ENCODE measurements around the gene WDR49. TPM values are rescaled to one million over a fixed set of nuclear protein-coding genes. Genes with fewer than 3 reads are reported as not detected.

Gene WDR49
- total and polyA plus RNA-seq, 2 experiments from 2014 or later: 0.95 TPM; not detected in 1

DNA sequence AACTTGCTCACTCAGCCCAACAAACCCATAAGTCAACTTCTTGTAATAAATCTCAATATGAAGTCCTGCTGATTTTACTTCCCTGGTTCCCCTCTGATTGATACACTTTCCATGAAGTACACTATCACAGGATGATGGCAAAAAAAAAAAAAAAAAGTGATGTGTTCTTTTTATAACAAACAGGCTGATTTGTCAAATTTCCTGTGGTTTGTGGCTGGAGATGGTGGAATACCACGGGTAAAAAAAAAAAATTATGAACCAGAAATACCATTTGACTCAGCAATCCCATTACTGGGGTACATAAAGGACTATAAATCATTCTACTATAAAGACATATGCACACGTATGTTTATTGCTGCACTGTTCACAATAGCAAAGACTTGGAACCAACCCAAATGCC lies 169.2 kb downstream of the WDR49 start:
- Histone ChIP-seq H3K4me3 (no peak overlapping the region), H3K36me3 (no peaks in the 10 kb centered on the region), H3K4me1 (ENCODE audit: low read depth) (no peaks in the 10 kb centered on the region), H3K27me3 (no peaks in the 10 kb centered on the region), H3K27ac (no peak overlapping the region), H3K9me3 (ENCODE audit: low read depth) (no peaks in the 10 kb centered on the region)
- TF ChIP-seq, protein P1, sequence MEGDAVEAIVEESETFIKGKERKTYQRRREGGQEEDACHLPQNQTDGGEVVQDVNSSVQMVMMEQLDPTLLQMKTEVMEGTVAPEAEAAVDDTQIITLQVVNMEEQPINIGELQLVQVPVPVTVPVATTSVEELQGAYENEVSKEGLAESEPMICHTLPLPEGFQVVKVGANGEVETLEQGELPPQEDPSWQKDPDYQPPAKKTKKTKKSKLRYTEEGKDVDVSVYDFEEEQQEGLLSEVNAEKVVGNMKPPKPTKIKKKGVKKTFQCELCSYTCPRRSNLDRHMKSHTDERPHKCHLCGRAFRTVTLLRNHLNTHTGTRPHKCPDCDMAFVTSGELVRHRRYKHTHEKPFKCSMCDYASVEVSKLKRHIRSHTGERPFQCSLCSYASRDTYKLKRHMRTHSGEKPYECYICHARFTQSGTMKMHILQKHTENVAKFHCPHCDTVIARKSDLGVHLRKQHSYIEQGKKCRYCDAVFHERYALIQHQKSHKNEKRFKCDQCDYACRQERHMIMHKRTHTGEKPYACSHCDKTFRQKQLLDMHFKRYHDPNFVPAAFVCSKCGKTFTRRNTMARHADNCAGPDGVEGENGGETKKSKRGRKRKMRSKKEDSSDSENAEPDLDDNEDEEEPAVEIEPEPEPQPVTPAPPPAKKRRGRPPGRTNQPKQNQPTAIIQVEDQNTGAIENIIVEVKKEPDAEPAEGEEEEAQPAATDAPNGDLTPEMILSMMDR (IDR thresholded peaks at IDR 0.05; ENCODE audit: low read depth, low read length): no peak
- DNase-seq (ENCODE audit: low read depth in 1 of 2, low spot score in 1 of 2): no peak

DNA sequence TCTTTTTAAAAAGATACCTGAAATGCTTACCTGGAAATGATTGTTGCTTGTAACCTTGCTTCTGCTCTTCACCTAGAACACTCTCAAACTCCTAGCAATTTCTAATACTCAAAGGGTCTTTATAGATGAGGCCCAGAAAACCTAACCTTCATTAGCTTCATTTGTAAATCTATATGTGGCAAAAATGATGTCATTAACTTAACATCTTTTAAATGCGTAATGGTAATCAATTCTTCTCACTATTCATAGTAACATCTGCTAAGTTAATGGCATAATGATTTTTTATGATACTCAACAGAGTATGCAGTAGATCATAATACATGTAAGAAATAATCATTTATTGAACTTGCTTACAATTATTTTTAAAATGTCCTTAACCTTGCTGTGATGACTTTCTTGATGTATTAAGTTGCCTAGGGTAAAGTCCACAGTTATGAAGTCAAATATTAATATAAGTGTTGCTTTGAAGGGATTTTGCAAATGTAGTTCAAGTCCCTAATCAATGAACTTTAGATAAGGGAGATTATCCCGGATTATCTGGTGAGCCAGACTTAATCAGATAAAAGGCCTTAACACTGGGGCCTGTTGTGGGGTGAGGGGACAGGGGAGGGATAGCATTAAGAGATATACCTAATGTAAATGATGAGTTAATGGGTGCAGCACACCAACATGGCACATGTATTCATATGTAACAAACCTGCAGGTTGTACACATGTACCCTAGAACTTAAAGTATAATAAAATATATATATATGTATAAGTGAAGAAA lies 169.8 kb downstream of the WDR49 start:
- Histone ChIP-seq H3K27me3 (no peaks in the 10 kb centered on the region), H3K36me3 (no peaks in the 10 kb centered on the region), H3K4me1 (ENCODE audit: low read depth) (no peaks in the 10 kb centered on the region), H3K27ac (no peak overlapping the region), H3K9me3 (ENCODE audit: low read depth) (no peaks in the 10 kb centered on the region), H3K4me3 (no peak overlapping the region)
- TF ChIP-seq, protein P1 (IDR thresholded peaks at IDR 0.05; ENCODE audit: low read depth, low read length): no peak
- no peak for DNase-seq (ENCODE audit: low read depth in 1 of 2, low spot score in 1 of 2)

DNA sequence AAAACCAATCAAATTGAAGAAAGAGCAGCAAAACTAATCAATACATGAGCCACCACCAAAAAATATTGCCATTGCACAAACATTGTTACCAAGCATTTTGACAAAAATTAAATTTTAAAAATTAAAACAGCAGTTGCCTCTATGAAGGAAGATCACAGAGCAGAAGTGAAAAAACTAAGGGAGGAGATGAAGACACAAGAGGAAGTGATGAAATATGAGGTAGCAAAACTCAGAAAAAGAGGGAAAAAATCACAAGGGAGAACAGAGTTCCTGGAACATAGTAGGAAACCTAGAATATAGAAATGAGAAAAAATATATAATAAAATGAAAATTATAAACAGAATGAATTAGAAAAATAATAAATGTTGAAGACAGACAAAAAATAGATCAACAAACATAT lies 172.6 kb downstream of the WDR49 start:
- Histone ChIP-seq H3K27me3 (no peaks in the 10 kb centered on the region), H3K9me3 (ENCODE audit: low read depth) (no peaks in the 10 kb centered on the region), H3K4me3 (no peak overlapping the region), H3K27ac (no peak overlapping the region), H3K36me3 (no peaks in the 10 kb centered on the region), H3K4me1 (ENCODE audit: low read depth) (no peaks in the 10 kb centered on the region)
- TF ChIP-seq, protein P1 (IDR thresholded peaks at IDR 0.05; ENCODE audit: low read depth, low read length): no peak
- no peak for DNase-seq (ENCODE audit: low read depth in 1 of 2, low spot score in 1 of 2)

DNA sequence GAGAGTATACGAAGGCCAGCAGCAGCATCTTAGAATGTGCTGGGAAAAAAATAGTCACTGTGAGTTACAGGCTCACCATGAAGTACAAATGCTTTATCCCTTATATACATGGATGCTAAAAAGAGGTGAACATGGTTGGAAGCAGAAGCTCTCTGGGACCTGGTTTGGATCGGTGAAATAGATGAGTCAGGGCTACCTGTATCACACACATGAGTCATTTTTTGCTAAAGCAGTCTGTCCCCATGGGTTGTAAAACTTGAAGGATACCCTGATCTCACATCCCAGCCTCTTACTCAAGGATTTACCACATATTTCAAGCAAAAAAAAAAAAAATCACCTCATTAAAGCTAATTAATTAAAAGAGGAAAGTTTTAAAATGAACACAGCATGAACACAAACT lies 173.0 kb downstream of the WDR49 start:
- Histone ChIP-seq H3K4me3 (no peak overlapping the region), H3K36me3 (no peaks in the 10 kb centered on the region), H3K27ac (no peak overlapping the region), H3K27me3 (no peaks in the 10 kb centered on the region), H3K9me3 (ENCODE audit: low read depth) (no peaks in the 10 kb centered on the region), H3K4me1 (ENCODE audit: low read depth) (no peaks in the 10 kb centered on the region)
- no peak for DNase-seq (ENCODE audit: low read depth in 1 of 2, low spot score in 1 of 2)
- TF ChIP-seq, protein P1 (IDR thresholded peaks at IDR 0.05; ENCODE audit: low read depth, low read length): no peak

DNA sequence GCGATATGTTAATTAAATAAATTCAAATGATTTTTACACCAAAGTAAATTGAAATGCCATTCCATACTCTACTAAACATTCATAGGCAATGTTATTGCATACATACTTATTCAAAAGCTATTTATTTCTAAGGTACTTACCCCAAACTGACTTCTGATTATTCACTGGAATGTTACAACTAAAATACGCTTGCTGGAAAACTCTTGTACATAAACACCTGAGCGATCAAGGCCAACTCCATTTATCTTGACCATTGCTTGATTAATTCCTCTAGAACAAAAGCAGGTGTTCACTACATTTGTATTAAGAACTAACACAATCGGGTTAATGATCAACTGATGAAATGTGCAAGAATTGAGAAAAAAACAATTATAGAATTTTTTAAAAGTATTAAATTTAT lies 179.9 kb downstream of the WDR49 start, which contains the start of gene SERPINI2:
SERPINI2 (minus strand) TSS at position 180 of the 400 bp plus-strand sequence. CDS start 2,208 bp downstream, outside the sequence.
- H3K4me3 ChIP-seq: no peak within 1 kb of the TSS
- no peak within 1 kb of the TSS for H3K27ac ChIP-seq
- no peaks in the 10 kb centered on the region for H3K4me1 ChIP-seq (ENCODE audit: low read depth)
- no peaks in the 10 kb centered on the region for H3K9me3 ChIP-seq (ENCODE audit: low read depth)
- DNase-seq (ENCODE audit: low read depth in 1 of 2, low spot score in 1 of 2): no peak
- H3K36me3 ChIP-seq: no peaks in the 10 kb centered on the region
- TF ChIP-seq, protein P1 (IDR thresholded peaks at IDR 0.05; ENCODE audit: low read depth, low read length): no peak
- H3K27me3 ChIP-seq: no peaks in the 10 kb centered on the region

All from cardiac muscle cell (in vitro differentiated cells and primary cell).